ENCODE data around the gene ZFP69. TPM values are rescaled to one million over a fixed set of nuclear protein-coding genes. Genes with fewer than 3 reads are reported as not detected.
A peak's percentile ranks its signal among the peaks of the same experiment; 100 is the strongest.

The ZFP69 gene
- total and polyA plus RNA-seq, 2 donors (not counting 1 experiment from before 2014, with no cell fraction given), result 2.6 to 4.3 TPM

DNA sequence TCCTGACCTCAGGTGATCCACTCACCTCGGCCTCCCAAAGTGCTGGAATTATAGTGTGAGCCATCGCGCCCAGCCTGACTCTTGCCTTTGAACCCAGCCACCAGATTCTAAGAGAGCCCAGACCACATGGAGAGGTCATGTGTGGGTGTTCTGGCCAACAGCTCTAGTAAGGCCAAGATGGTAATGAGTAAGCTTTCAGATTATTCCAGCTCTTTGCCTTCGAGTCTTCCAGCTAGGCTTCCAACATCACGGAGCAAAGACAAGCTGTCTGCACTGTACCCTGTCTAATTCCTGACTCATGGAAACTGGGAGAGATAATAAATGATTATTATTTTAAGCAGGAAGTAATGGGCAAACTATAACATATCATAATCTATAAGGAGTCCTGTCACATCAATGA, 41.6 kb upstream of the ZFP69 start:
- Histone ChIP-seq H3K9me3 (ENCODE audit: control insufficient read depth, insufficient read depth, low read depth, low read length) (no peaks in the 10 kb centered on the region), H3K27me3 (ENCODE audit: control insufficient read depth, insufficient read depth, low read length) (no peaks in the 10 kb centered on the region), H2AFZ (ENCODE audit: low read length) (no peak overlapping the region), H3K9ac (ENCODE audit: insufficient read depth, low read length) (no peak overlapping the region), H3K27ac (ENCODE audit: insufficient read depth, low read length) (no peak overlapping the region), H3K4me3 (replicated peaks in 1 of 4; ENCODE audit: control extremely low read depth in 1 of 4, insufficient read depth in 1 of 4, low read depth in 3 of 4, low read length in 4 of 4) (no peak overlapping the region), H4K20me1 (ENCODE audit: control insufficient read depth, extremely low read depth, insufficient read depth, low read length) (no peaks in the 10 kb centered on the region), H3K36me3 (ENCODE audit: control insufficient read depth, insufficient read depth, low read length) (no peaks in the 10 kb centered on the region), H3K79me2 (ENCODE audit: control insufficient read depth, insufficient read depth, low read length) (no peaks in the 10 kb centered on the region), H3K4me2 (ENCODE audit: extremely low read depth, insufficient read depth, low read length) (no peak overlapping the region), H3K4me1 (ENCODE audit: control insufficient read depth, extremely low read depth, insufficient read depth, low read length) (no peaks in the 10 kb centered on the region)
- DNase-seq (ENCODE audit: low read depth in 2 of 2), result peak; percentile 21 to 93
- TF ChIP-seq EZH2 (IDR thresholded peaks at IDR 0.05; ENCODE audit: low read length, missing control alignments), result no peak
- TF ChIP-seq, protein P1, sequence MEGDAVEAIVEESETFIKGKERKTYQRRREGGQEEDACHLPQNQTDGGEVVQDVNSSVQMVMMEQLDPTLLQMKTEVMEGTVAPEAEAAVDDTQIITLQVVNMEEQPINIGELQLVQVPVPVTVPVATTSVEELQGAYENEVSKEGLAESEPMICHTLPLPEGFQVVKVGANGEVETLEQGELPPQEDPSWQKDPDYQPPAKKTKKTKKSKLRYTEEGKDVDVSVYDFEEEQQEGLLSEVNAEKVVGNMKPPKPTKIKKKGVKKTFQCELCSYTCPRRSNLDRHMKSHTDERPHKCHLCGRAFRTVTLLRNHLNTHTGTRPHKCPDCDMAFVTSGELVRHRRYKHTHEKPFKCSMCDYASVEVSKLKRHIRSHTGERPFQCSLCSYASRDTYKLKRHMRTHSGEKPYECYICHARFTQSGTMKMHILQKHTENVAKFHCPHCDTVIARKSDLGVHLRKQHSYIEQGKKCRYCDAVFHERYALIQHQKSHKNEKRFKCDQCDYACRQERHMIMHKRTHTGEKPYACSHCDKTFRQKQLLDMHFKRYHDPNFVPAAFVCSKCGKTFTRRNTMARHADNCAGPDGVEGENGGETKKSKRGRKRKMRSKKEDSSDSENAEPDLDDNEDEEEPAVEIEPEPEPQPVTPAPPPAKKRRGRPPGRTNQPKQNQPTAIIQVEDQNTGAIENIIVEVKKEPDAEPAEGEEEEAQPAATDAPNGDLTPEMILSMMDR (conservative IDR thresholded peaks at IDR 0.05 in 1 of 2, IDR thresholded peaks at IDR 0.05 in 1 of 2; ENCODE audit: low read depth in 1 of 2, low read length in 2 of 2), result no peak

DNA sequence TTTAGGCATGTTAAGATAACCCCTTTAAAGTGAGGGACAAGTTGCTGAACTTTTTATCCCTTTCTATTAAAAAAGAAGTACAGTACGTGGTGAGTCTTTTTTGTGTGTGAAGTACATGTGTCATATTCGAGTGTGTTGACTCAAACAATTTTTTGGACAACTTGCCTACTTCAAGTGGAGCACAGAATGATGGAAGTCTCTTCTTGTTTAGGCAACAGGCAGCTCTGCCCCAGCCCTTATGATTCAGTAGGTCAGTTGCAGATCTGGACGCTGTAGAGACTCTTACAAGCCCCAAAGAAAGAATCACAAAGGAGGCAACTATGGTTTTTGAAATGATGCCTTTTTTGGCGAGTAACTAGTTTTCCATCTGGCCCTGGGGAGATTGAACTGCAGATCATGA, 41.2 kb upstream of the ZFP69 start:
- peak; percentile 14 to 86 for DNase-seq (ENCODE audit: low read depth in 2 of 2)
- Histone ChIP-seq H3K9ac (ENCODE audit: insufficient read depth, low read length) (no peak overlapping the region), H3K27ac (ENCODE audit: insufficient read depth, low read length) (no peak overlapping the region), H4K20me1 (ENCODE audit: control insufficient read depth, extremely low read depth, insufficient read depth, low read length) (no peaks in the 10 kb centered on the region), H3K79me2 (ENCODE audit: control insufficient read depth, insufficient read depth, low read length) (no peaks in the 10 kb centered on the region), H3K4me1 (ENCODE audit: control insufficient read depth, extremely low read depth, insufficient read depth, low read length) (no peaks in the 10 kb centered on the region), H3K4me2 (ENCODE audit: extremely low read depth, insufficient read depth, low read length) (no peak overlapping the region), H3K9me3 (ENCODE audit: control insufficient read depth, insufficient read depth, low read depth, low read length) (no peaks in the 10 kb centered on the region), H3K4me3 (replicated peaks in 1 of 4; ENCODE audit: control extremely low read depth in 1 of 4, insufficient read depth in 1 of 4, low read depth in 3 of 4, low read length in 4 of 4) (no peak overlapping the region), H3K36me3 (ENCODE audit: control insufficient read depth, insufficient read depth, low read length) (no peaks in the 10 kb centered on the region), H2AFZ (ENCODE audit: low read length) (no peak overlapping the region), H3K27me3 (ENCODE audit: control insufficient read depth, insufficient read depth, low read length) (no peaks in the 10 kb centered on the region)
- no peak for TF ChIP-seq EZH2 (IDR thresholded peaks at IDR 0.05; ENCODE audit: low read length, missing control alignments)
- TF ChIP-seq, protein P1 (conservative IDR thresholded peaks at IDR 0.05 in 1 of 2, IDR thresholded peaks at IDR 0.05 in 1 of 2; ENCODE audit: low read depth in 1 of 2, low read length in 2 of 2), result no peak

DNA sequence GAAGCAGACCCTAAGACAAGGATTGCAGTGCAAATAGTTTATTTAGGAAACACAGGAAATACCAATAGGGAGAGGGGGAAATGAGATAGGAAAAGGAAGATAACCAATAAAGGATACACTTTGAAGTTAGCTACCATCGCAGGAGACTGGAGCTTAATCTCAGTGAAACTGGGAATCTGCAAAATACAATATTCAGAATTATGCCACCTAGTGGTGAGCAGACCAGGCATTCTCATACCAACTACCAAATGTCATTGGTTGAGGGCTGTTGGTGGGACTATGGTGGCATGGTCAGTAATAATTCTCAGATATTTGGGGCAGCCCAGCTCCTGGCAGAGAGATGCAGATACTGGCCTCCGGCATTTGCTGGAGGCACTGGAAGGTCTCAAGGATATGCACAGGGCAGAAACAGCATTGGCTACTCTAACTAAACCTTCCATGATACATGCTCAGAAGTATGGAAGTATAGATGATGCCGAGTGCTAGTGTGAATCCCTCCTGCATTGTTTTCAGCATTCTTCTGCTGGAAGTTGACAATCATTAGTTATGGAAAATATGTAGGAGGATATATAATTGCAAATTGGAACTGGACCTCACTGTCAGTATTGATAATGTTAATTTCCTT, 38.6 kb upstream of the ZFP69 start:
- Histone ChIP-seq H2AFZ (ENCODE audit: low read length) (no peak overlapping the region), H3K4me2 (ENCODE audit: extremely low read depth, insufficient read depth, low read length) (no peak overlapping the region), H3K4me1 (ENCODE audit: control insufficient read depth, extremely low read depth, insufficient read depth, low read length) (no peaks in the 10 kb centered on the region), H4K20me1 (ENCODE audit: control insufficient read depth, extremely low read depth, insufficient read depth, low read length) (no peaks in the 10 kb centered on the region), H3K9me3 (ENCODE audit: control insufficient read depth, insufficient read depth, low read depth, low read length) (no peaks in the 10 kb centered on the region), H3K4me3 (replicated peaks in 1 of 4; ENCODE audit: control extremely low read depth in 1 of 4, insufficient read depth in 1 of 4, low read depth in 3 of 4, low read length in 4 of 4) (no peak overlapping the region), H3K27me3 (ENCODE audit: control insufficient read depth, insufficient read depth, low read length) (no peaks in the 10 kb centered on the region), H3K36me3 (ENCODE audit: control insufficient read depth, insufficient read depth, low read length) (no peaks in the 10 kb centered on the region), H3K9ac (ENCODE audit: insufficient read depth, low read length) (no peak overlapping the region), H3K27ac (ENCODE audit: insufficient read depth, low read length) (no peak overlapping the region), H3K79me2 (ENCODE audit: control insufficient read depth, insufficient read depth, low read length) (no peaks in the 10 kb centered on the region)
- TF ChIP-seq, protein P1 (conservative IDR thresholded peaks at IDR 0.05 in 1 of 2, IDR thresholded peaks at IDR 0.05 in 1 of 2; ENCODE audit: low read depth in 1 of 2, low read length in 2 of 2), result peak; percentile 45 to 85
- TF ChIP-seq EZH2 (IDR thresholded peaks at IDR 0.05; ENCODE audit: low read length, missing control alignments), result no peak
- peak; percentile 13 to 42 for DNase-seq (ENCODE audit: low read depth in 2 of 2)

Data from fibroblast of lung (primary cell).